ENCODE measurements around the gene UHMK1.
"Not testable (repeated sequence)": the region's sequence is repeated elsewhere in the genome, so short reads cannot be mapped to it uniquely, and the experiment has no call there.

Gene UHMK1

GRCh38 chr1:162566870-162567269 is 69.3 kb downstream of the UHMK1 start:
- no peaks in the 10 kb centered on the region for H3K27me3 ChIP-seq (ENCODE audit: control insufficient read depth, low read length)
- no peaks in the 10 kb centered on the region for H3K9me3 ChIP-seq (ENCODE audit: control insufficient read depth, insufficient read depth, low read length)
- no peak for TF ChIP-seq CTCF (IDR thresholded peaks at IDR 0.05; ENCODE audit: low read depth, low read length, poor library complexity, severe bottlenecking)
- H3F3A ChIP-seq (ENCODE audit: control insufficient read depth, insufficient read depth), result no peaks in the 10 kb centered on the region; the same call in 1 of the 2 replicates
- H3K9me2 ChIP-seq (replicated peaks; ENCODE audit: control insufficient read depth, low read length), result no peaks in the 10 kb centered on the region
- H3K4me1 ChIP-seq (ENCODE audit: control insufficient read depth, low read length), result peaks cover 8% of the 10 kb centered on the region
- no peak overlapping the region for H3K4me2 ChIP-seq (ENCODE audit: low read length)
- H3K27ac ChIP-seq (ENCODE audit: low read depth, low read length), result no peak overlapping the region
- H3K79me2 ChIP-seq (ENCODE audit: control insufficient read depth, low read length), result peaks cover 39% of the 10 kb centered on the region
- H4K20me1 ChIP-seq (ENCODE audit: control insufficient read depth, insufficient read depth, low read depth, low read length), result no peaks in the 10 kb centered on the region
- no peak overlapping the region for H3K4me3 ChIP-seq (ENCODE audit: low read length)
- peaks cover 32% of the 10 kb centered on the region for H3K36me3 ChIP-seq (ENCODE audit: control insufficient read depth, low read length)

- Histone ChIP-seq H3K36me3 (ENCODE audit: control insufficient read depth, low read length) (peaks cover 32% of the 10 kb centered on the region), H3K27me3 (ENCODE audit: control insufficient read depth, low read length) (no peaks in the 10 kb centered on the region), H3K4me2 (ENCODE audit: low read length) (no peak overlapping the region), H3K4me3 (ENCODE audit: low read length) (no peak overlapping the region), H3K9me2 (replicated peaks; ENCODE audit: control insufficient read depth, low read length) (no peaks in the 10 kb centered on the region), H3K27ac (ENCODE audit: low read depth, low read length) (no peak overlapping the region), H3K79me2 (ENCODE audit: control insufficient read depth, low read length) (peaks cover 25% of the 10 kb centered on the region), H3K9me3 (ENCODE audit: control insufficient read depth, insufficient read depth, low read length) (no peaks in the 10 kb centered on the region), H3F3A (ENCODE audit: control insufficient read depth, insufficient read depth) (no peaks in the 10 kb centered on the region), H3K4me1 (ENCODE audit: control insufficient read depth, low read length) (no peaks in the 10 kb centered on the region), H4K20me1 (ENCODE audit: control insufficient read depth, insufficient read depth, low read depth, low read length) (no peaks in the 10 kb centered on the region)
- TF ChIP-seq CTCF (IDR thresholded peaks at IDR 0.05; ENCODE audit: low read depth, low read length, poor library complexity, severe bottlenecking), result no peak
- TF ChIP-seq EZH2phosphoT487 (IDR thresholded peaks at IDR 0.05; ENCODE audit: borderline replicate concordance, low read length), result no peak
Measured at GRCh38 chr1:162568802-162569201, 71.2 kb downstream of the UHMK1 start.

- Histone ChIP-seq H3K4me1 (ENCODE audit: control insufficient read depth, low read length) (no peaks in the 10 kb centered on the region), H3K79me2 (ENCODE audit: control insufficient read depth, low read length) (peaks cover 10% of the 10 kb centered on the region), H3K9me2 (replicated peaks; ENCODE audit: control insufficient read depth, low read length) (no peaks in the 10 kb centered on the region), H3K27me3 (ENCODE audit: control insufficient read depth, low read length) (no peaks in the 10 kb centered on the region), H3K4me2 (ENCODE audit: low read length) (no peak overlapping the region), H3K36me3 (ENCODE audit: control insufficient read depth, low read length) (peaks cover 32% of the 10 kb centered on the region), H3K9me3 (ENCODE audit: control insufficient read depth, insufficient read depth, low read length) (no peaks in the 10 kb centered on the region), H3F3A (ENCODE audit: control insufficient read depth, insufficient read depth) (no peaks in the 10 kb centered on the region), H4K20me1 (ENCODE audit: control insufficient read depth, insufficient read depth, low read depth, low read length) (no peaks in the 10 kb centered on the region), H3K4me3 (ENCODE audit: low read length) (no peak overlapping the region), H3K27ac (ENCODE audit: low read depth, low read length) (no peak overlapping the region)
- no peak for TF ChIP-seq CTCF (IDR thresholded peaks at IDR 0.05; ENCODE audit: low read depth, low read length, poor library complexity, severe bottlenecking)
- TF ChIP-seq EZH2phosphoT487 (IDR thresholded peaks at IDR 0.05; ENCODE audit: borderline replicate concordance, low read length), result no peak
Measured at GRCh38 chr1:162570718-162571117, 73.1 kb downstream of the UHMK1 start.

GRCh38 chr1:162571121-162571520 is 73.5 kb downstream of the UHMK1 start:
- H3K4me2 ChIP-seq (ENCODE audit: low read length); H3K27ac ChIP-seq (ENCODE audit: low read depth, low read length); H3K27me3 ChIP-seq (ENCODE audit: control insufficient read depth, low read length); H3K9me3 ChIP-seq (ENCODE audit: control insufficient read depth, insufficient read depth, low read length); H3K4me1 ChIP-seq (ENCODE audit: control insufficient read depth, low read length); H4K20me1 ChIP-seq (ENCODE audit: control insufficient read depth, insufficient read depth, low read depth, low read length); H3K4me3 ChIP-seq (ENCODE audit: low read length); H3K9me2 ChIP-seq (replicated peaks; ENCODE audit: control insufficient read depth, low read length); H3F3A ChIP-seq (ENCODE audit: control insufficient read depth, insufficient read depth); H3K79me2 ChIP-seq (ENCODE audit: control insufficient read depth, low read length): not testable (repeated sequence)
- peaks cover 29% of the 10 kb centered on the region for H3K36me3 ChIP-seq (ENCODE audit: control insufficient read depth, low read length)

All from DOHH2 (cell line).